ENCODE results near the gene ZNRF1. TPM values are rescaled to one million over a fixed set of nuclear protein-coding genes. Genes with fewer than 3 reads are reported as not detected.
"Not testable (repeated sequence)": the region's sequence is repeated elsewhere in the genome, so short reads cannot be mapped to it uniquely, and the experiment has no call there.

The ZNRF1 gene
- polyA plus RNA-seq, 3 donors: 29.2 to 35.0 (median 33.4) TPM

DNA sequence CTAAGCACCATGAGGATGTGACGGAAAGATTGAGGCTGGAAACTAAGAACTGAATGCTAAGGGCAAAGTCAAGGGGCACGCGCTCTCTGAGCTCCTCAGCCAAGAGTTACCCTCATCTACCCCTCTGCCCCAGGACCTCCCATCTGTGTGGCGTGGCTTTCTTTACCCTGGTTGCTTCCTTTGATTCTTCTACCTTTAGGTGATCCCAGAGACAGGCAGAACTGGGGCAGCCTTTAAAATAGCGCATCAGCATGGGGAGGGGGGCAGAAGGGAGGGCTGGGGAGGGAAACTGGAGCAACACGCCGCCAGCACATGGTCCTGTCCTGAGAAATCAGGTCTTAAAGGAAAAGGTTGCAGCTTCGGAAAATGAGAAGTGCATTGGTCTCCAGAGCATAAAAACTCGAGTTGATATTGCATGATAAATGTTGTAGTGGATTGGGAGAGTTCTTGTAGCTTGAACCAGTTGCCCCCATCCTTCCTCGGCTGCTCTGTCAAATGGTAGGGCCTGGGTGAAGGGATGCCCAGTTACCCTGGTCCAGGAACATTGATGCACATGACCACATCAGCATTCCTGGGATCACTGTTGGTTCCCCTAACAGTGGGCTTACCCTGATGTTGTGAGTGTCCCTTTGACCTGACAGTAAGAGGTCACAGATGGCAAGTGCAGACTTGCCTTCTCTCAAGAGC, 88.0 kb downstream of the ZNRF1 start:
- DNase-seq (ENCODE audit: extremely low read depth in 1 of 11, low read depth in 9 of 11, low spot score in 4 of 11): no peak

DNA sequence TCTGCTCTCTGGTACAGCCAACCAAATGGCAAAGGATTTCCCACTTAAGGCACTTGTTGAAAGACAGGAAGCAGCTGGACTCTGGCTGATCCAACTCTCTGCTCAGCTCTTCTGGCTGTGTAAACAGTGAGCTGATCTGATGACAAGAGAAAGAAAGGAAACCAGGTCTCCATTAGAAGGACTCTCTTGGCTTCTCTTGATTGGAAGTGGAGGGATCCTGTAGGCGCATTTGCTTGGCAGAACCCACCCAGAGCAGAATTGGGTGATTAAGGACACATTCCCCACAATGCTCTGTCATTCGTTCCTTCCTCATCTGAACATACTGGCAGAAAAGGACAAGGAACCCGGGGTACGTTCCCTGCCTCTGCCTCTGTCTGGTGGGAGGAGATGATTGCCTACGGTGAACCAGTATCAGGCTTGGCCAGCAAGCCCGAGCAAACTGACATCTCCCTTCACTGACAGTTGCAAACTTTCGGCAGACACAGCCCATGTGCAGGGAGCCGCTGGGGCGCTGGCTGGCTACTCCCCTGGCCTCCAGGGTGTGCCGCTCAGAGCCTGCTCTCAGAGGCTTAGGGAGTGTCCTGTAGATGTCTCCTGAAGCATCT, 88.7 kb downstream of the ZNRF1 start:
- peak in 3 of 11 donors; percentile 30 to 36 (median 33) for DNase-seq (ENCODE audit: extremely low read depth in 1 of 11, low read depth in 9 of 11, low spot score in 4 of 11)

DNA sequence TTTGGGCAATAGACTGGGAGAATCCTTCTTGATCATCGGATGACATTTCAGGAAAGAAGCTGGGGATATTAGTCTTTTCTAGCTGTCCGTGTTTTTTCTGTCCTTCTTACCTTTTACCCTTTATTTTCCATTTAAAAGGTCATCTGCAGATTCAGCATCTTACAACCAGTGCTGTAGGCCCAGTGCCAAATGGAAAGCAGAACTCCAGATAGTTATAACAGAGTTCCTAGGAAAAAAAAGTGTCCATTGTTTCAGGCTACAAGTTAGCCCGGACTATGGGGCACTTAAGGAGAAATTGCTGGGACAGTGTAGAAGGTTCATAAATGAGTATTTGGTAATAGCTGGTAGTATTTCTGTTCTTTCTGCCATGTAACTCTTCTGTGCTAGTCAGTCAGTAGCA, 89.4 kb downstream of the ZNRF1 start:
- DNase-seq (ENCODE audit: extremely low read depth in 1 of 11, low read depth in 9 of 11, low spot score in 4 of 11): no peak

DNA sequence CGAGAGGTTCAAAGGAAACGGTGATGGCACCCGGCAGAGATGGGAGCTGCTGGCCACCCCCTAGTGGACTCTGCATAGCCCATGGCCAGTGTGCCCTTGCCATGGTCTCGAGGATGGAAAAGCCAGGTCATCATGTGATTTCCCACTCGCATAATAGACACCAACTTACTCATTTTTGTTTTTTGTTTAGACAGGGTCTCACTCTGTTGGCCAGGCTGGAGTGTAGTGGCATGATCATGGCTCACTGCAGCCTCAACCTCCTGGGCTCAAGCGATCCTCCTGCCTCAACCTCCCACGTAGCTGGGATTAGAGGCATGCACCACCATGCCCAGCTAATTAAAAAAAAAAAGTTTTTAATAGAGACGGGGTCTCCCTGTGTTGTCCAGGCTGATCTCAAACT, 90.1 kb downstream of the ZNRF1 start:
- DNase-seq (ENCODE audit: extremely low read depth in 1 of 11, low read depth in 9 of 11, low spot score in 4 of 11): no peak

DNA sequence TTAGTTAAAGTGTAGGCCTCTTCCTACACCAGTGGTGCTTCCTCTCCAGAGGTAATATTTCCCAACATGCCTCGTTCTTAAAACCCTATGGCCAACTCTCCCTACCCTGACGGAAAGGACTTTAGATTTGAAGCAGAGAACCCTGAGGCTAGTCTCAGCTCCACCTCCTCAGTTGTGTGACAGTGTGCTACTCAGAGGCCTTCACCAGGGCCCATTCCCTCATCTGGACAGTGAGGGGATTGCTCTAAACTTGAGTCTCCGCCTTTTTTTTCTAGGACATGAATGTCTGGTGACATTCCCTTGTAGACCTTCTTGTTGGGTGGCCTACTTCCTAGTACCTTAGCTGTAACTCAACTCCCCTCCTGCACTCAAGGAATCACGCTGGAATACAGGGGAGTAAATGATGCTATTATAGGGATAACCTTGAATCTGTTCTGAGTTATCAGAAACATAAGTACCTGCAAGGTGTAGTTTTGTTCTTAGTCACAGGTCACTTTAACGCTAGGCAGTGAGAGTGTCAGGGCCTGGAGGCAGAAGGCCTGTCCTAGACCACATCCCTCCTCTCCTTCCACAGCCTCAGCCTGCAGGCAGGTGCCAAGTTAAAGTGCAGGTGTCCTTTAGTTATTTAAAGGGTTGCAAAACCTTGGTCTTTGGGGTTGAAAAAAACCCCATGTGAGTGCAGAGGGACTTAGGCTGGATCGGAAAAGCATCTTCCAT, 90.8 kb downstream of the ZNRF1 start:
- DNase-seq (ENCODE audit: extremely low read depth in 1 of 11, low read depth in 9 of 11, low spot score in 4 of 11): no peak

DNA sequence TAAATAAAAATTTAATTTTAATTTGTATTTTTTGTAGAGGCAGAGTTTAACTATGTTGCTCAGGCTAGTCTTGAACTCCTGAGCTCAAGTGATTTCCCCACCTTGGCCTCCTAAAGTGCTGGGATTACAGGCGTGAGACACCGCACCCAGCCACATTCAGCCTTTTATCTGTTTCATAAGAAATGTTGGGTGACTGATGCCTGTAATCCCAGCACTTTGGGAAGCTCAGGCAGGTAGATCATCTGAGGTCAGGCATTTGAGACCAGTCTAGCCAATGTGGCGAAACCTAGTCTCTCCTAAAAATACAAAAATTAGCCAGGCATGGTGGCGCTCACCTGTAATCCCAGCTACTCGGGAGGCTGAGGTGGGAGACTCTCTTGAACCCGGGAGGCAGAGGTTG, 92.1 kb downstream of the ZNRF1 start:
- not testable (repeated sequence) for DNase-seq (ENCODE audit: extremely low read depth in 1 of 11, low read depth in 9 of 11, low spot score in 4 of 11)

DNA sequence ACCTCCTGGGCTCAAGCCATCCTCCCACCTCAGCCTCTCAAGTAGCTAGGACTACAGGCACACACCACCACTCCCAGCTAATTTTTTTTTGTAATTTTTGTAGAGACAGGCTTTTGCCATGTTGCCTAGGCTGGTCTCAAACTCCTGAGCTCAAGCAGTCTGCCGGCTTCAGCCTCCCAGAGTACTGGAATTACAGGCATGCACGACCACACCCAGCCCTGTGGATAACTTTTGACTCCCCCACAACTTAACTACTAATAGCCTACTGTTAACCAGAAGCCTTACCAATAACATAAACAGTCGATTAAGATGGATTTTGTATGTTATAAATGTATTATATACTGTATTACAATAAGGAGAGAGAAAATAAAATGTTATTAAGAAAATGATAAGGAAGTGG, 92.8 kb downstream of the ZNRF1 start:
- DNase-seq (ENCODE audit: extremely low read depth in 1 of 11, low read depth in 9 of 11, low spot score in 4 of 11): not testable (repeated sequence)

DNA sequence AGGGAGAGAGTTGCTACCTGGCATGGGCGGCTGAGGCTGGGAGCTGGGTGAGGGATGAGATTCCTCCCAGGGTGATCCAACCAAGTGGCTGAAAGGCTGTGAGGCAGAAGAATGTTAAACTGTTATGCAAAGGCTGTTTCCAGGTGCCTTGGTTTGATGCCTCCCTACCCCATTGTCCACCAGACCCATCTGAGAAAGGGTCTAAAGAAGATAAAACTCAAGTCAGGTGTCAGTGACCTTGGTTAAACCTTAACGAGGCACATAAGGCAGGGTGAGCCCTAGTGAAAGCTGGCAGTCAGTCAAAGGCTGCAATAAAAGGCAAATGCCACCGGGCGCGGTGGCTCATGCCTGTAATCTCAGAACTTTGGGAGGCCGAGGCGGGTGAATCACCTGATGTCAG, 94.0 kb downstream of the ZNRF1 start:
- DNase-seq (ENCODE audit: extremely low read depth in 1 of 11, low read depth in 9 of 11, low spot score in 4 of 11): no peak

DNA sequence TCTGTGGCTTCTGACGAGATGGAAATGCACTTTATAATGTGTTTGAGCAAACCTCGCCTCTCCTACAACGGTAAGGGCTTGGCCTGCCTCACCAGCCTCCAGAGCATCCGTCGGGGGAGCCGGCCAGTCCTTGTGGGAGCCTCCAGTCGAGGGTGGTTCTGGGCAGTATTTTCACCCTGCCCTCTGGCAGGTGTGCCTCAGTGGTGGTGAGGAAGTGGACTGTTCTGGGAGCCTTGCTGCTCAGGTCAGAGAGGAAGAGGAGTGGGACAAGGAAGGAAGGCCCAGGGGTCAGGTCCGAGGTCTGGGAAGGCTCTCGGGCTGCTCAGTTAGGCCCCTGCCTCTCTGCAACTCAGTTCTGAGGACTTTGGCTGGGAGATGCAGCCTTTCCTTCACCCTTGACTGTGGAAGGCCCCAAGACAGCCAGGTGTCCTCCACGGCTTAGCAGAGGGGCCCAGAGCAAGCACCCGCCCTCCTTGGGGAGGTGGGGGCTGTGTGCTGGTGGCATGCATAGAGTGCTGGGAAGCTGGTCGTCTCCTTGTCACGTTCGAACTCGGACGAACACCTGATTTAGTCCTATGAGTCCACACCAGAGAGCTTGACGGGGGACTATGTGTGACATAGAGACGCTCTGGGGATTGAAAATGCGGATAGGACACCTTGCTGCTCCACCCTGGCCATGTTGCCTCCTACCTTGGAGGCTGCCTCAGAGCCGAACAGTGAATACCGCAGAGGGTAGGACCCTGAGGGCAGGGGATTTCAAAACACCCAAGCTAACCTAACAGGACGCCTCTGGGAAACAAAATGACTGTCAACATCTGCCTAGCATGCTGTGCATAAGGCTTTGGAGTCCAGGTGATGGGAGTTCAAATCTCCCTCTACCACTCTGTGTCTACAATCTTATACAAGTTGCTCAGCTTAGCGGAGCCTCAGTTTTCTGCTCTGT, 95.0 kb downstream of the ZNRF1 start:
- no peak for DNase-seq (ENCODE audit: extremely low read depth in 1 of 11, low read depth in 9 of 11, low spot score in 4 of 11)

DNA sequence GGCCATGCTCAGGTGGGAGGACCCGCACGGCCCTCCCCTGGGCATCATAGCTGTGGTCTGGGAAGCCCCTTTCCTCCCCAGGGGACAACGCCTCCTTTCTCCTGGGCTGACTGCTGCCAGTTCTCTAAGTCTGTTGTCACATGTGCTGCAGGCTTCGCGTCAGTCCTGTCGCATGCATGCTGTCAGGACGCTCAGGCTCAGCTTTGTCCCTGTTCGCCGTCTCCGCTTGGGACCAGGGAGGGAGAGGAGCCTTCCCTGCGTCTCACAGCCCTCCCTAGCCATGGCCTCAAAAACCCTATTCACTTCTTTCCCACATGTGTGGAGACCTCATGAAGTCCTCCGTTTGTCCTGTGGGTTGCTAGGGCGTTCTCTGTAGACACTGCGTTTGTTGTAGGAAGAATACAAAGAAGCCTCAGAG, 96.4 kb downstream of the ZNRF1 start:
- DNase-seq (ENCODE audit: extremely low read depth in 1 of 11, low read depth in 9 of 11, low spot score in 4 of 11): no peak

DNA sequence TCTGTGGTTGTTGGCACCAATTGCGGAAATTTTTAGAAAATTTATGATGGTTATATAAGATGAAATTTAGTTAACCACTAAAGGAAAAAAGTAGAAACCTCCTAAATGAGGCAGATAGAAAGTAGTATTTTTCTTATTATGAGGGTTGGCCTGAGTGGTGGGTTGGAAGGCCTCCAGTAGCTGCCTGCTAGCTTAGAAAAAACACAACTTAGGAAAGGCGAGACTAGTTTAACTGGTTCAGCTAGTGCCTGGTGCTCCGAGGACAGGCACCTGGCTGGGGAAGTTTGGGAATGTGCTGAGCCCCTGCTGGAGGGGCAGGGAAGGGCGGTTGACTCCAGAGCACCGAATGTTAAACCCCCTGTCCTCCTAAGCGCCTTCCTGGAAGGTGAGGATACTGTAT, 97.8 kb downstream of the ZNRF1 start:
- DNase-seq (ENCODE audit: extremely low read depth in 1 of 11, low read depth in 9 of 11, low spot score in 4 of 11): peak in 4 of 11 donors; percentile 24 to 41 (median 35)

DNA sequence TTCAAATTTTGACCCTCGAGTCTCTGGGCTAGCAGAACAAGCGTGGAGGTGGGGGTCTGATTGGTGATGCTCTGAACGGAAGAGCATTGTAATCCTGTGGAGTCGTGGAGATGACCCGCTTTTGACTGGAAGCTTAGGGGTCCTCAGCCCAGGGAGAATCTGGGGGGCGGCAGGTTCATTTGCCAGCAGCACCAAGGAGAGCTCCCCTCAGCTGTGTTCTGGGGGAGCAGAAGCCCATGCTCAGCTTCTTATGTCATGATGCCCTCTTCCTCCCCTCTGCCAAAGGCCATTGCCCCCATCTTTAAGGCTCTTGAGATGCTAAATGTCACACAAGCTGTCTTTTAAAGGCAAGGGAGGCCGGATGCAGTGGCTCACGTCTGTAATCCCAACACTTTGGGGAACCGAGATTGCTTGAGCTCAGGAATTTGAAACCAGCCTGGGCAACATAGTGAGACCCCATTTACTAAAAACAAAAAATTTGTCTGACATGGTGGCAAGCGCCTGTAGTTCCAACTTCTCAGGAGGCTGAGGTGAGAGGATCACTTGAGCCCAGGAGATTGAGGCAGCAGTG, 98.5 kb downstream of the ZNRF1 start:
- DNase-seq (ENCODE audit: extremely low read depth in 1 of 11, low read depth in 9 of 11, low spot score in 4 of 11): no peak

DNA sequence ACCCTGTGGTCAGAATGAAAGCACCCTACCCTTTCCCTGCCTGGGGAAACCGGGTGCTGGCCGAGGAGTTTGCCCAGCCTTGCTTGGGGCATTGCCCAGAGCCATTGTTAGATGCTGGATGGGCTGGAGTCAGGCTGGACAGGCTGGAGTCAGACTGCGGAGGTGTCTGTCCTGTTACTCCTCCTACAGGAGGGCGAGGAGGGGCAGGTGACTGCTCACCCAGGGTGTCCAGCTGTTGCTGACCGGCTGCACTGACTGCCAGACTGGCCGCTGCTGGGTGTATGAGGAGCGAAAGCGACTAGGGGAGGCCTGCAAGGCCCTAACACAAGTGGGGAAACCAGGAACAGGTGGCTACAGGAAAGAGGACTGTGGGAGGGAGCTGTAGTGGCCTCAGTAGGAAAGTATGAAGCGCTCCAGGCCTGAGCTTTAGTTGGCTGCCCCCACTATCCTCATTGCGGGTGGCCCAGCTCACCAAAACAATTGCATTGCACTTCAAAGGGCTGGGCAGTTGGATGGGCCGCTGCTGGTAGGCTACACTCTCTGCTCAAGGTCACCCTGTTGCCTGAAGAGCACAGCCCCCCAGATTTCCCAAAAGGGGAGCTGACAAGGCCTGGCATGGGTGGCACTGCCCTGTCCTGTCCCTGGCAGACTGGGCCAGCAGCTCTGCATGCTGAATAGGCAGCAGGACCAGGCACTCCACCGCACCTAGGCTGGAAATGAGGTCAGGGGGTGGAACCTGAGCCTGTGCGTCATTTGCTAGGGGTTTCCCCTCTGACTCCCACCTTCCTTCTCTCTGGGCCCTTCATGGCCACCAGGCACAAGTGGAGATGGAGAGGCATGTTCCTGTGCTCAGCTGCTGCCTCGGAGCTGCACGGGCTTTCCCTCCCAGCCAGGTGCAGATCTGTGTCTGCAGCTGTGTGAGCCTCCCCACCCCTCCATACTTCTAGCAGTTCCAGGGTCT, 99.4 kb downstream of the ZNRF1 start:
- no peak for DNase-seq (ENCODE audit: extremely low read depth in 1 of 11, low read depth in 9 of 11, low spot score in 4 of 11)

DNA sequence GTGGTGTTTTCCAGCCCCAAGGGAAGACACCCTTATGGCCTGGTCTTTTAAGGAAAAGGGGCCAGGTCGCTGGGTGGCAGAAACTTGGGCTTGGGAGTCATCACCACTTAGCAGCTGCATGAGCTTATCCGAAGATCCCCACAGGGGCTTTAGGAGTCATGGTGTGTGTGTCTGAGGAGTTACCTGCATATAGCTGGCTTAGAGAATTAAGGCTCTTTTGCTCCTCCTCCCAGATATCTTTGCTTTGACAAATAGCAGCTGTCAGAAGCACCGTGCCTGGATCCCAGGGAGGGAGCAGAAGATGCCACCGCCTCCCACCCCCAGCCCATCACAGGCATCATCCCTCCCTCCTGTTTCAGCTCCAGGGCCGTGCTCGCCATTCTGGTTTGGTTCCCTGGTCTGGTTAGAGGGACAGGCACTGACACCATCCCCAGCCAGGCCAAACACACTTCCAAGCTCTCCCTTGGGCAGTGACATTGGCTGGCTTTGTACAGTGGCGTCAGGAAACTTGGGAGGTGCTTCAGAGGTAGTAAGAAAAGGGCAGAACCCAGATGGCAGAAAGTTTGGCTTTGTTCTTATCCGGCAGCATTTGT, 100.3 kb downstream of the ZNRF1 start:
- no peak for DNase-seq (ENCODE audit: extremely low read depth in 1 of 11, low read depth in 9 of 11, low spot score in 4 of 11)

DNA sequence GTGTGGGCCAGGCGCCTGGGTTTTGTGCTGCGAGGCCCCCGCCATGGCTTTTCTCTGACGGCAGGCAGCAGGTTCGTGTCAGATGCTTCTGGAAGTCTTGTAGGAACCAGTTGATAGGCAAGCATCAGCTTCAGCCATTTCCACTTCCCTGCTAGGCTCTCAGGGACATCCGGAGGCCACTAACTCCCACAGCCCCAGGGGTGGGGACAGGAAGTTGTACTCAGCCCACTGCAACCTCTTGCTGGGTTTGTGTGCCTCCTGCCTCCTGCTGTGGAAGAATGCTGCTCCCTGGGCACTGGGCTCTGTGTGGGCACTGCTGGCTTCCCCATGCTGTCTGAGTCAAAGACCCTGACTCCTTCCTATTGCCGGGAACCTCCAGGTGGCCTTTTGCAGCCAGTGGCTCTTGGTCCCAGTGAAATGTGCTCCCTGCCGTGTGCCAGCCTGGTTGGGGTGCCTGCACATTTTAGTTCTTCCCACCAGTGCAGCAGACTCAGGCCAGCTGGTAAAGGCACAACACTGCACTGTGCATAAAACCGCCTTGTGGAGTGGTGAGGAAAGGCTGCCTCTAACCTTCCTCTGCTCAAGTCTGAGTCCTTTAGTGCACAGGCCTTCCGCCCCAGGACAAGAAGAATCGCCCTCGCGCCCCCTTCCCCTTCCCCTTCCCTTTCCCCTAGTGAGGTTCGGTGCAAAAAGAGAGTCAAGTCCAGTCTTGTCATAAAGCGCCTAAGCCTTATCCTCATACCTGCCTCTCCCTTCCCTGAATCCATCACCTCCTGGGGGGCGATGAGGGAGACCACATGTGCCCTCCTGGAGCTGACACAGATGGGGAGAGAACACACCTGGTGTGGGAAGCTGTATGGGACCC, 101.1 kb downstream of the ZNRF1 start:
- DNase-seq (ENCODE audit: extremely low read depth in 1 of 11, low read depth in 9 of 11, low spot score in 4 of 11): peak in 1 of 11 donors; percentile 26

DNA sequence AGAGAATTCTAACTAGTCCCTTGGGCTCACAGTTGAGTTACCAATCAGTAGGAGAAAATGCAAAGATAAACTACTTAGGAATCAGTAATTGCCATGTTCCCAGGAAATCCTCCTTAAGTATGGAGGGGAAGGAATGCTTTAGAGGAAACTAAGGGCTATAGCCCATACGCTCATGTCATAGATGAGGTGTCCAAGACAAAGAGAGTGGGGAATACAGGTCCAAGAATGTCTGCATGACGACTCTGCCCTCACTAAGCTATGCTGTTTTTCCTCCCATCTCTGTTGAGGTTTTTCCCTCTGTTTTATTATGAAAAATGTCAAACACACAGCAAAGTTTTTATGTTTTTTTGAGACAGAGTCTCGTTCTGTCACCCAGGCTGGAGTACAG, 101.8 kb downstream of the ZNRF1 start:
- DNase-seq (ENCODE audit: extremely low read depth in 1 of 11, low read depth in 9 of 11, low spot score in 4 of 11): no peak

DNA sequence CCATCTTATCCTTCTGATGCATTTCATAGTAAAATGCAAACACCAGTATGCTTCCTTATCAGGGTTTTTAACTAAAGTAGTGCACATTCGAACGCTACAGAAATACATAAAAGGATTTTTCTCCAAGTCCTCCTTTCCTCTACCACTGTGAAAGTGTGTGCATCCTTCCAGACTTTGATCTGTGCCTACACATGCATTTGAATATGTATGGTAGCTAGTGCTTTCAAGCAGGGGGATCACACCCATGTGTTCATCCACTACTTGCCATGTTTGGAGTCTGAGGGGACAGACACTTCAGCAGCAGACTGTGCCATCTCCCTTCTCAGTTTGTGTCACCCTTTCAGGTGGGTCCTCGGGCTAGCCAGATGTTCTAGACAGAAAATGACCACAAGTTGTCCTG, 102.8 kb downstream of the ZNRF1 start:
- DNase-seq (ENCODE audit: extremely low read depth in 1 of 11, low read depth in 9 of 11, low spot score in 4 of 11): no peak

All from renal cortex interstitium (tissue), 11 donors.